GM12801 (cell line): Measurements from ENCODE around the gene ABCA3.

Experiments
- TF ChIP-seq, protein P1 (sequence below): IDR thresholded peaks from one replicate; pipeline ENCODE4 v1.5.1; 2011; ENCODE audit warnings: control low read depth; ENCODE audit not compliant: insufficient read length; ENCODE audit errors: extremely low read depth

Gene ABCA3

DNA sequence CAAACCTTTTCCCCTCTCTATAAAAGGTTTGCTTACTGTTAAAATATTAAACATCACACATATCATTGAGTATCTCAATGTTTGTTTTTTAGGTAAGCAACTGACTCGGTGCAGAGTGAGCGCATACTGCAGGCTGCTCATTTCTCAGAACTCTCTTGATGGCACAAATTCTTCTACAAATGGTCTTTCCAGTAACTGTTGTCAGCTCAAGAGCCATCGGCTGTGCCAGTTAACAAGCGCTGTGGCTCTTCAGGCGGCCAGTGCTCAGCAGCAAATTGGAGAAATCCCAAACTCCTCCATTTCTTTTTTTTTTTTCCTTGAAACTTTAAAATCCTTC is 8.6 kb downstream of the ABCA3 start:
- TF ChIP-seq, protein P1, sequence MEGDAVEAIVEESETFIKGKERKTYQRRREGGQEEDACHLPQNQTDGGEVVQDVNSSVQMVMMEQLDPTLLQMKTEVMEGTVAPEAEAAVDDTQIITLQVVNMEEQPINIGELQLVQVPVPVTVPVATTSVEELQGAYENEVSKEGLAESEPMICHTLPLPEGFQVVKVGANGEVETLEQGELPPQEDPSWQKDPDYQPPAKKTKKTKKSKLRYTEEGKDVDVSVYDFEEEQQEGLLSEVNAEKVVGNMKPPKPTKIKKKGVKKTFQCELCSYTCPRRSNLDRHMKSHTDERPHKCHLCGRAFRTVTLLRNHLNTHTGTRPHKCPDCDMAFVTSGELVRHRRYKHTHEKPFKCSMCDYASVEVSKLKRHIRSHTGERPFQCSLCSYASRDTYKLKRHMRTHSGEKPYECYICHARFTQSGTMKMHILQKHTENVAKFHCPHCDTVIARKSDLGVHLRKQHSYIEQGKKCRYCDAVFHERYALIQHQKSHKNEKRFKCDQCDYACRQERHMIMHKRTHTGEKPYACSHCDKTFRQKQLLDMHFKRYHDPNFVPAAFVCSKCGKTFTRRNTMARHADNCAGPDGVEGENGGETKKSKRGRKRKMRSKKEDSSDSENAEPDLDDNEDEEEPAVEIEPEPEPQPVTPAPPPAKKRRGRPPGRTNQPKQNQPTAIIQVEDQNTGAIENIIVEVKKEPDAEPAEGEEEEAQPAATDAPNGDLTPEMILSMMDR = no peak

DNA sequence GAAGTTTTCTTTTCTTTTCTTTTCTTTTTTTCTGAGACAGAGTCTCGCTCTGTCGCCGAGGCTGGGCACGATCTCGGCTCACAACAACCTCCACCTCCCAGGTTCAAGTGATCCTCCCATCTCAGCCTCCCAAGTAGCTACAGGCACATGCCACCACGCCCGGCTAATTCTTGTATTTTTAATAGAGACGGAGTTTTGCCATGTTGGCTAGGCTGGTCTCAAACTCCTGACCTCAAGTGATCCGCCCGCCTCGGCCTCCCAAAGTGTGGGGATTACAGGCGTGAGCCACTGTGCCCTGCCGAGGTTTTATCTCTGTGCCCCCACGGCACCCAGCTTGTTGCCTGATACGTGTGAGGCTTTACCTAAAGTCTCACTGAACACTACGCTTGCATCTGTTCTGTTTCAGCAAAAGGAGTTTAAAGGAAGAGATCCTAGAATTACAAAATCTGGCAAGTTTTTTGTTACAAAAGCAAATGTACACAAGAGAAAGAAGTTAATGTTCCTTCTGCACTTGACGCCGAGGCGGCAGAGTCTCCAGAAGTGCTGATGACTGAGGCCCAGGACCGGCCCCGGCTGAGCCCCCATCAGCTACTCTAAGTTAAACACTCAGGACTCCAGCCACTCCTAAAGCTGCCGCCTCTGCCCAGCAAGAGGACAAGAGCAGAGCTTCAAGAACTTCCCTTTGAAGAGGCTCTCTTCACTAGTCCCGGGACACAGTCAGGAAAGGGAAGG is 9.2 kb downstream of the ABCA3 start:
- TF ChIP-seq, protein P1 = no peak

DNA sequence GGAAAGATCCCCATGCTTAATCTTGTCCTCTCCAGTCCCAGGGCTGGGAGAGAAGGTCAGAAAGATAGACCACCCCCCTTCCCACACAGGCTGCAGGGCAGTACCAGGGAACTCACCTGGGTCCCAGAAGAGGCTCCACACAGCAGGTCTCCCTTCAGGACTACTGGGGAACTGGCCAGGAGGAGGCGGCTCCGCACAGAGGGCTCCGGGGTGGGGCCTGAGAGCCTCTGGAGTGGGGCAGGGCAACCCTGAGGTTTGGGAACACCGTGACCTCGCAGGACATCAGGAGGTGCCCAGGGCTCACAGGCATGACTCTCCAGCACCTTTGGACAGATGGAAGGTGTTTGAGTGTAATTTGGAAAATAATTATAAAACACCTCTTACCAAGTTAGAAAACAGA is 11.0 kb downstream of the ABCA3 start:
- TF ChIP-seq, protein P1 = no peak

DNA sequence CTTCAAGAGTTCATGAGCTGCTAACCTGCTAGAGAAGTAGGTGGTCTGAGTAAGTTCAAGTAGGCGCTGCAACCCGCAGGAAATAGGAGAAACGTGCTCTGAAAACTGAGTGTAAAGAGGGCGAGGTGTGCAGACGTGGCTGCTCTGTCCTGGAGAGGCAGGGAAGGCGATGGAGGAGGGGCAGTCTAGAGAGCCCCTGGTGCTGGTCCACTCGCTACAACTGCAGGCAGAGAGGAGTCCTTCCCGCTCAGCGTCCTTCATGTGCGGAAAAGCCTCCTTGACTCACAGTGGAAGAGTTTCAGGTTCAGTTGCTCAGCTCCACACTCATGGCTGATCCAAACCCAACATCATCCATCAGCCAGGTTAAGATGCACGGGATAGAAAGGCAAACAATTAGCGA is 12.1 kb downstream of the ABCA3 start:
- TF ChIP-seq, protein P1 = no peak

DNA sequence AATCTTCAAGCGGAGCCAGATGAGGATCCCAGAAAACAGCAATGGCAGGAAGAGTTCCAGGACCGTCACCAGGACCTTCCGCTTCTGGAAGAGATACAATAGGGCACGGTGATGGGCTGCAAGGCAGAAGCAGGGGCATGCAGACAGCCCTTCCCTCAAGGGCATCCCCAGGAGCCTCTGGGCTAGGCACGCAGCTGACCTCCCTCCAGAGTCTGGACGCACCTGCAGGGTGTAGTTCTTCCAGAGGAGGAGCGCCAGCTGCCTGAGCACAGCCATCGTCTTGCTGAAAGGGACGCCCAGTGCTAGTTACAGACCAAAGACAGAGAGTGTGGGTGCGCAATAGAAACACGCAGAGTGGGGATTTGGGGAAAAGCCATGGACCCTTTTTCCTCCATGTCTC is 14.3 kb downstream of the ABCA3 start:
- TF ChIP-seq, protein P1 = no peak

DNA sequence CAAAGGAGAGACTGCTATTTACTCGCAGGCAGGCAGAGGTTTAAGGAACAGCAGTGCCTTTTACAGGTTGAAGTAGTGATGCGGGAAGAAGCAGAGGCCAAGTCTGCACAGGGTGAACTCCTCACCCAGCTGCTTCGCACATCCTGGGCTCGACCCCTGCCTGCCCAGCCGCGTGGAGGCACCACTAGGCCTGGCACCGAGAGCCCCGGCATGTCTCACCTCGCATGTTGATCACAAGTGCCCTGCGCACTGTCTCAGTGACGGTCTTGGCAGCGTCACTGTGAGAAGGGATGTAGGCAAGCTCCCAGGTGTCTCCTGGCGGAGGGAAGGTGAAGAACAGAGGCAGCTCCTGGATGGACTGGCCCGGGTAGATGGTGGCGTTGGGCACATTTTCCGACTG is 14.7 kb downstream of the ABCA3 start:
- TF ChIP-seq, protein P1 = no peak

DNA sequence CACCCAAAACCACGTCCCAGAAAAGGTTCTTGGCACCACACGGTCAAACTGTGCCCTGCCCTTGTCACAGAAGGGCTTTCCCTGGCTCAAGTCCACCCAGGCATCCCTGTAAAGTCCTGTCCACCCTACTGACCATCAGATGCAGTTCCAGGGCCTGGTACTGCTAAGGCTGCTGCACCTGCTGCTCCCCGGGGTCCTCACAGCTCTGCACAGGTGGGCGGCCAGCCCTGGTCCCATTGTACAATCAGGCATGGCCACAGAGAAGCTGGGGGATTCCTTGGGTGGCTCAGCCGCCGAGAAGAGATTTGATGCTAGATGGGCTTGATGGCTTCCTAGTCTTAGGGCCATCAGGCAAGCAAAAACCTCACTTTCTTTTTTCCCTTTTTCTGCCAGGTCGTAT is 15.3 kb downstream of the ABCA3 start:
- TF ChIP-seq, protein P1 = no peak
